Measurements from ENCODE around the gene ALG8. TPM values are rescaled to one million over a fixed set of nuclear protein-coding genes. Genes with fewer than 3 reads are reported as not detected.

Gene ALG8
- polyA plus RNA-seq, 1 donor from 2014 or later: 42.1 TPM

DNA sequence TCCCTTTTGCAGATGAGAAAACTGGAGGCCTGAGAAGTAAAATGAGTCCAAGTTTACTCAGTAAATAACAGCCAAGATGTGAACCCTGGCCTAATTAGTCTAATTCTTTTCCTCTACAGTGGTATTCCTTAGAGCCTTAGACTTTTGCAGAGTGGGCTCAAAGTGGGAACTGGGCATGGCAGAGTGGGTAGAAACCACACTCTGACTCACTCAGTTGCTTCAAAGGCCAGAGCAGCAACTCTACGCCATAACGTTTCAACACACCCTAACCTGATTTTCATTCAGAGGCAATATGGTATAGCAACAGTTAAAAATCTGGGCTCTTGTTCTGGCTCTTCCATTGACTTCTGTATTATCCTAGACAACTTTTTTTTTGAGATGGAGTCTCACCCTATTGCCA lies 73.0 kb downstream of the ALG8 start:
- no peaks in the 10 kb centered on the region for H3K27me3 ChIP-seq (ENCODE audit: insufficient read depth, low read depth, low read length)
- no peaks in the 10 kb centered on the region for H3K79me2 ChIP-seq (replicated peaks; ENCODE audit: insufficient read depth, low read length)
- no peak overlapping the region for H3K9ac ChIP-seq (ENCODE audit: low read length)
- H3F3A ChIP-seq (ENCODE audit: insufficient read depth, low read length, poor library complexity, severe bottlenecking): no peaks in the 10 kb centered on the region
- no peaks in the 10 kb centered on the region for H3K9me3 ChIP-seq (ENCODE audit: low read length)
- no peaks in the 10 kb centered on the region for H4K20me1 ChIP-seq (ENCODE audit: insufficient read depth)
- no peak overlapping the region for H3K4me3 ChIP-seq (ENCODE audit: low read length)
- no peak overlapping the region for H3K27ac ChIP-seq (ENCODE audit: low read length)
- H3K36me3 ChIP-seq (ENCODE audit: insufficient read depth, low read length): peaks cover 6% of the 10 kb centered on the region
- no peak overlapping the region for H2AFZ ChIP-seq (ENCODE audit: low read depth, low read length)
- H3K9me2 ChIP-seq (ENCODE audit: insufficient read depth, low read length): no peaks in the 10 kb centered on the region
- H3K4me2 ChIP-seq (ENCODE audit: low read length): no peak overlapping the region
- TF ChIP-seq EZH2 (IDR thresholded peaks at IDR 0.05; ENCODE audit: borderline replicate concordance, insufficient read depth, low read length, poor library complexity, severe bottlenecking): no peak
- no peak for TF ChIP-seq TAF1 (IDR thresholded peaks at IDR 0.05; ENCODE audit: low read depth)
- TF ChIP-seq, protein P1, sequence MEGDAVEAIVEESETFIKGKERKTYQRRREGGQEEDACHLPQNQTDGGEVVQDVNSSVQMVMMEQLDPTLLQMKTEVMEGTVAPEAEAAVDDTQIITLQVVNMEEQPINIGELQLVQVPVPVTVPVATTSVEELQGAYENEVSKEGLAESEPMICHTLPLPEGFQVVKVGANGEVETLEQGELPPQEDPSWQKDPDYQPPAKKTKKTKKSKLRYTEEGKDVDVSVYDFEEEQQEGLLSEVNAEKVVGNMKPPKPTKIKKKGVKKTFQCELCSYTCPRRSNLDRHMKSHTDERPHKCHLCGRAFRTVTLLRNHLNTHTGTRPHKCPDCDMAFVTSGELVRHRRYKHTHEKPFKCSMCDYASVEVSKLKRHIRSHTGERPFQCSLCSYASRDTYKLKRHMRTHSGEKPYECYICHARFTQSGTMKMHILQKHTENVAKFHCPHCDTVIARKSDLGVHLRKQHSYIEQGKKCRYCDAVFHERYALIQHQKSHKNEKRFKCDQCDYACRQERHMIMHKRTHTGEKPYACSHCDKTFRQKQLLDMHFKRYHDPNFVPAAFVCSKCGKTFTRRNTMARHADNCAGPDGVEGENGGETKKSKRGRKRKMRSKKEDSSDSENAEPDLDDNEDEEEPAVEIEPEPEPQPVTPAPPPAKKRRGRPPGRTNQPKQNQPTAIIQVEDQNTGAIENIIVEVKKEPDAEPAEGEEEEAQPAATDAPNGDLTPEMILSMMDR (IDR thresholded peaks at IDR 0.05; ENCODE audit: poor library complexity, severe bottlenecking): no peak
- TF ChIP-seq, protein P2, sequence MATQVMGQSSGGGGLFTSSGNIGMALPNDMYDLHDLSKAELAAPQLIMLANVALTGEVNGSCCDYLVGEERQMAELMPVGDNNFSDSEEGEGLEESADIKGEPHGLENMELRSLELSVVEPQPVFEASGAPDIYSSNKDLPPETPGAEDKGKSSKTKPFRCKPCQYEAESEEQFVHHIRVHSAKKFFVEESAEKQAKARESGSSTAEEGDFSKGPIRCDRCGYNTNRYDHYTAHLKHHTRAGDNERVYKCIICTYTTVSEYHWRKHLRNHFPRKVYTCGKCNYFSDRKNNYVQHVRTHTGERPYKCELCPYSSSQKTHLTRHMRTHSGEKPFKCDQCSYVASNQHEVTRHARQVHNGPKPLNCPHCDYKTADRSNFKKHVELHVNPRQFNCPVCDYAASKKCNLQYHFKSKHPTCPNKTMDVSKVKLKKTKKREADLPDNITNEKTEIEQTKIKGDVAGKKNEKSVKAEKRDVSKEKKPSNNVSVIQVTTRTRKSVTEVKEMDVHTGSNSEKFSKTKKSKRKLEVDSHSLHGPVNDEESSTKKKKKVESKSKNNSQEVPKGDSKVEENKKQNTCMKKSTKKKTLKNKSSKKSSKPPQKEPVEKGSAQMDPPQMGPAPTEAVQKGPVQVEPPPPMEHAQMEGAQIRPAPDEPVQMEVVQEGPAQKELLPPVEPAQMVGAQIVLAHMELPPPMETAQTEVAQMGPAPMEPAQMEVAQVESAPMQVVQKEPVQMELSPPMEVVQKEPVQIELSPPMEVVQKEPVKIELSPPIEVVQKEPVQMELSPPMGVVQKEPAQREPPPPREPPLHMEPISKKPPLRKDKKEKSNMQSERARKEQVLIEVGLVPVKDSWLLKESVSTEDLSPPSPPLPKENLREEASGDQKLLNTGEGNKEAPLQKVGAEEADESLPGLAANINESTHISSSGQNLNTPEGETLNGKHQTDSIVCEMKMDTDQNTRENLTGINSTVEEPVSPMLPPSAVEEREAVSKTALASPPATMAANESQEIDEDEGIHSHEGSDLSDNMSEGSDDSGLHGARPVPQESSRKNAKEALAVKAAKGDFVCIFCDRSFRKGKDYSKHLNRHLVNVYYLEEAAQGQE (IDR thresholded peaks at IDR 0.05; ENCODE audit: borderline replicate concordance): no peak
- no peak for TF ChIP-seq EP300 (conservative IDR thresholded peaks at IDR 0.05; ENCODE audit: poor library complexity, severe bottlenecking)
- TF ChIP-seq MXI1 (conservative IDR thresholded peaks at IDR 0.05; ENCODE audit: poor library complexity, severe bottlenecking): no peak
- no peak for TF ChIP-seq RAD21 (conservative IDR thresholded peaks at IDR 0.05)
- no peak for TF ChIP-seq POLR2AphosphoS5 (IDR thresholded peaks at IDR 0.05)
- no peak for TF ChIP-seq SMC3 (conservative IDR thresholded peaks at IDR 0.05; ENCODE audit: poor library complexity)

DNA sequence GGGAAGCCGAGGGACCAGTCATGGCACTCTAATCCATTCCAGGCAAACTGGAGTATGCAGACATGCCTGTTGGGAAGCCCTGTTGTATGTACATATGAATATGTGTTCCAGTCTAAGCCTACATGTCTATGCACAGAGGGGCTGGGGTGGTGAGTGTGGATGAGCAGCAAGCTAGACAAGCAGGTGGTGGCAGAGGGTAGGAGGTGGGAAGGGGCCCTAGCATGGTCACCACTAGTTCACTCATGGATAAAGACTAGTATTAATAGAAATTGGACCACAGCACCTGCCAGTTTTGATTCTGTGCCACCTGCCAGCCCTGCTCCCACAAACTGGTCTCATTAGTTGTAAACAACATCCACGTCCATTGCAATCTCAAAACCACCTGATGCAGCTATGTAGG lies 74.2 kb downstream of the ALG8 start:
- H3K36me3 ChIP-seq (ENCODE audit: insufficient read depth, low read length): peaks cover 2% of the 10 kb centered on the region
- no peaks in the 10 kb centered on the region for H3K27me3 ChIP-seq (ENCODE audit: insufficient read depth, low read depth, low read length)
- no peak overlapping the region for H2AFZ ChIP-seq (ENCODE audit: low read depth, low read length)
- H3K9me3 ChIP-seq (ENCODE audit: low read length): no peaks in the 10 kb centered on the region
- H3K9ac ChIP-seq (ENCODE audit: low read length): no peak overlapping the region
- TF ChIP-seq MXI1 (conservative IDR thresholded peaks at IDR 0.05; ENCODE audit: poor library complexity, severe bottlenecking) (no peak), TAF1 (IDR thresholded peaks at IDR 0.05; ENCODE audit: low read depth) (no peak), SMC3 (conservative IDR thresholded peaks at IDR 0.05; ENCODE audit: poor library complexity) (no peak), POLR2AphosphoS5 (IDR thresholded peaks at IDR 0.05) (no peak), EP300 (conservative IDR thresholded peaks at IDR 0.05; ENCODE audit: poor library complexity, severe bottlenecking) (no peak), EZH2 (IDR thresholded peaks at IDR 0.05; ENCODE audit: borderline replicate concordance, insufficient read depth, low read length, poor library complexity, severe bottlenecking) (no peak), RAD21 (conservative IDR thresholded peaks at IDR 0.05) (no peak)
- TF ChIP-seq, protein P2 (IDR thresholded peaks at IDR 0.05; ENCODE audit: borderline replicate concordance): no peak
- TF ChIP-seq, protein P1 (IDR thresholded peaks at IDR 0.05; ENCODE audit: poor library complexity, severe bottlenecking): no peak
- H3F3A ChIP-seq (ENCODE audit: insufficient read depth, low read length, poor library complexity, severe bottlenecking): no peaks in the 10 kb centered on the region
- no peak overlapping the region for H3K4me3 ChIP-seq (ENCODE audit: low read length)
- no peaks in the 10 kb centered on the region for H4K20me1 ChIP-seq (ENCODE audit: insufficient read depth)
- H3K4me2 ChIP-seq (ENCODE audit: low read length): no peak overlapping the region
- H3K27ac ChIP-seq (ENCODE audit: low read length): no peak overlapping the region
- H3K9me2 ChIP-seq (ENCODE audit: insufficient read depth, low read length): no peaks in the 10 kb centered on the region
- H3K79me2 ChIP-seq (replicated peaks; ENCODE audit: insufficient read depth, low read length): no peaks in the 10 kb centered on the region
